ENCODE data around the gene MAGT1.
A peak's percentile ranks its signal among the peaks of the same experiment; 100 is the strongest.

The MAGT1 gene

GRCh38 chrX:77820091-77820727, 75.0 kb downstream of the MAGT1 start:
- H3K4me3 ChIP-seq (ENCODE audit: low read depth, low read length), result no peak overlapping the region
- TF ChIP-seq CTCF (IDR thresholded peaks at IDR 0.05; ENCODE audit: borderline replicate concordance, insufficient read depth, low read depth, low read length), result no peak

GRCh38 chrX:77814210-77814609, 81.0 kb downstream of the MAGT1 start:
- no peak overlapping the region for H3K4me3 ChIP-seq (ENCODE audit: low read depth, low read length)
- TF ChIP-seq CTCF (IDR thresholded peaks at IDR 0.05; ENCODE audit: borderline replicate concordance, insufficient read depth, low read depth, low read length), result no peak

- no peak overlapping the region for H3K4me3 ChIP-seq (ENCODE audit: low read depth, low read length)
- TF ChIP-seq CTCF (IDR thresholded peaks at IDR 0.05; ENCODE audit: borderline replicate concordance, insufficient read depth, low read depth, low read length), result no peak
Measured at GRCh38 chrX:77802201-77802600, 93.0 kb downstream of the MAGT1 start.

- no peak for TF ChIP-seq CTCF (IDR thresholded peaks at IDR 0.05; ENCODE audit: borderline replicate concordance, insufficient read depth, low read depth, low read length)
- H3K4me3 ChIP-seq (ENCODE audit: low read depth, low read length), result no peak overlapping the region
Measured at GRCh38 chrX:77795124-77795523, 100.1 kb downstream of the MAGT1 start.

DNA sequence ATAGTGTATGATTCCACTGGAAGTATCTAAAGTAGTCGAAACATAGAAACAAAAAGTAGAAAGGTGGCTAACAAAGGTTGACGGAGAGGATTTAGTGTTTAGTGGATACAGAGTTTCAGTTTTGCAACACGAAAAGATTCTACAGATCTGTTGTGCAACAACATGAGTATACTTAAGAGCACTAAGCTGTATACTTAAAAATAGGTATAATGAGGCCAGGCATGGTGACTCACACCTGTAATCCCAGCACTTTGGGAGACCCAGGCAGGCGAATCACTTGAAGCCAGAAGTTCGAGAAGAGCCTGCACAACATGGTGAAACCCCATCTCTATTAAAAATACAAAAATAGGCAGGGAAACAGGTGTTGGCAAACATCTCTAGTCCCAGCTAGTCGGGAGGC, 101.3 kb downstream of the MAGT1 start:
- no peak overlapping the region for H3K4me3 ChIP-seq (ENCODE audit: low read depth, low read length)
- no peak for TF ChIP-seq CTCF (IDR thresholded peaks at IDR 0.05; ENCODE audit: borderline replicate concordance, insufficient read depth, low read depth, low read length)

DNA sequence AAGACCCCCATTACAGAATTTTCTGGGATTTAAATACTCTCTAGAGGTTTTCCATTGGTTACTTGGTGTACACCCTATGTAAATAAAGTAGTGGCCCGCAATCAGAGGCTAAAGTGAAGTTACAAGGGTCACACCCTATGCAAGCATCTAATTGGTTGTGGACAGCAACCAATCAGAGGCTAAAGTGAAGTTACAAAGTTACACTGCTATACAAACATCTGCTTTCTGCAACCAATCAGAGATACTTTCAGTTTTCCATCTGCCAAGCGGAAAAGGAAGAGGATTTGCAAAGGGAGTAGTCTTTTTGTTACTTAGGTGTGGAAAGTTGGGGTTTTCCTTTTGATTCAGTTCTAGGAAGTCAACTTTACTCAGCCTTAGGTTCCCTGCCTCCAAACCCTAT, 107.2 kb downstream of the MAGT1 start:
- H3K4me3 ChIP-seq (ENCODE audit: low read depth, low read length), result no peak overlapping the region
- no peak for TF ChIP-seq CTCF (IDR thresholded peaks at IDR 0.05; ENCODE audit: borderline replicate concordance, insufficient read depth, low read depth, low read length)

DNA sequence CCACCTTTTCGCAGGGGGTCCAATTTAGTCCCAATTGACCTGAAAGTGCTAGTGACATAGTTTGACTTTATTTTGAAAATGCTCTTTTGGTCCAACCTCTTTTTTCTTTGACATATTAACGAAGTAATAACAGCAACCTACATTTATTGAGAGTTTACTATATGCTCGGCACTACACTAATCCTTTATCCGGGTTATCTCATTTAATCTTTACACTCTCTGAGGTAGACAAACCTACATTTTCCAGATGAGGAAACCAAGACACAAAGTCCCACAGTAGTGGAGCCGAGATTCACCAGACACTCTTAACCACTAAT, 108.9 kb downstream of the MAGT1 start:
- peak overlapping the region; percentile 69 for H3K4me3 ChIP-seq (ENCODE audit: low read depth, low read length)
- TF ChIP-seq CTCF (IDR thresholded peaks at IDR 0.05; ENCODE audit: borderline replicate concordance, insufficient read depth, low read depth, low read length), result no peak
